NOMO-1 treated with dmso at 0.1 percent for 144 hours (cell line): Measurements from ENCODE around the gene SPATA25.
A peak's percentile ranks its signal among the peaks of the same experiment; 100 is the strongest.
"Not testable (repeated sequence)": the region's sequence is repeated elsewhere in the genome, so short reads cannot be mapped to it uniquely, and the experiment has no call there.

Experiments used
- DNase-seq: peaks from one replicate; lab custom pipeline; 2025; ENCODE audit not compliant: unreplicated experiment; lab: John Stamatoyannopoulos, UW

SPATA25 gene

GRCh38 chr20:45917790-45918141 is 30.3 kb upstream of the SPATA25 start:
- DNase-seq: no peak

GRCh38 chr20:45913116-45913515 is 25.7 kb upstream of the SPATA25 start:
- DNase-seq: no peak

- DNase-seq: no peak
Observed at GRCh38 chr20:45912344-45912682, 24.9 kb upstream of the SPATA25 start.

- DNase-seq: no peak
Observed at GRCh38 chr20:45911486-45912343, 24.3 kb upstream of the SPATA25 start, which contains the start of gene PLTP. TSS of gene PLTP (minus strand) at chr20:45912155. CDS start at chr20:45911452, 703 bp downstream.

GRCh38 chr20:45910670-45911485 is 23.5 kb upstream of the SPATA25 start:
- DNase-seq: peak; percentile 99

- peak; percentile 13 for DNase-seq
Observed at GRCh38 chr20:45909817-45910669, 22.6 kb upstream of the SPATA25 start.

GRCh38 chr20:45909336-45909808 is 21.9 kb upstream of the SPATA25 start:
- no peak for DNase-seq

- no peak for DNase-seq
Observed at GRCh38 chr20:45908084-45908483, 20.7 kb upstream of the SPATA25 start.

- DNase-seq: no peak
Observed at GRCh38 chr20:45907219-45907948, 20.0 kb upstream of the SPATA25 start.

- no peak for DNase-seq
Observed at GRCh38 chr20:45905505-45906079, 18.2 kb upstream of the SPATA25 start.

GRCh38 chr20:45904583-45905504 is 17.4 kb upstream of the SPATA25 start:
- DNase-seq: no peak

GRCh38 chr20:45902199-45902701 is 14.8 kb upstream of the SPATA25 start:
- no peak for DNase-seq

GRCh38 chr20:45901332-45901731 is 13.9 kb upstream of the SPATA25 start:
- DNase-seq: not testable (repeated sequence)

GRCh38 chr20:45899046-45899835 is 11.8 kb upstream of the SPATA25 start:
- no peak for DNase-seq

- no peak for DNase-seq
Observed at GRCh38 chr20:45898285-45898684, 10.9 kb upstream of the SPATA25 start.

GRCh38 chr20:45897692-45898091 is 10.3 kb upstream of the SPATA25 start:
- no peak for DNase-seq

GRCh38 chr20:45897289-45897688 is 9.9 kb upstream of the SPATA25 start:
- DNase-seq: no peak

- DNase-seq: no peak
Observed at GRCh38 chr20:45896641-45897161, 9.3 kb upstream of the SPATA25 start.
